GM12872 (cell line): ENCODE measurements around the gene SOCS7.

Experiments
- CTCF ChIP-seq: IDR thresholded peaks from 3 replicates; pipeline ENCODE4 v1.5.1; 2011; ENCODE audit warnings: low read depth, mild to moderate bottlenecking, low read length, moderate library complexity; ENCODE audit not compliant: insufficient read depth

SOCS7 gene

GRCh38 chr17:38397227-38397626, 45.6 kb downstream of the SOCS7 start:
- TF ChIP-seq CTCF, result no peak

GRCh38 chr17:38400286-38400685, 48.6 kb downstream of the SOCS7 start:
- no peak for TF ChIP-seq CTCF

GRCh38 chr17:38401459-38401858, 49.8 kb downstream of the SOCS7 start:
- TF ChIP-seq CTCF, result no peak

- TF ChIP-seq CTCF, result no peak
Observed at GRCh38 chr17:38402897-38403296, 51.3 kb downstream of the SOCS7 start.

- TF ChIP-seq CTCF, result no peak
Observed at GRCh38 chr17:38403491-38403890, 51.8 kb downstream of the SOCS7 start.

GRCh38 chr17:38404174-38404943, 52.7 kb downstream of the SOCS7 start:
- no peak for TF ChIP-seq CTCF

- TF ChIP-seq CTCF, result no peak
Observed at GRCh38 chr17:38405654-38406053, 54.0 kb downstream of the SOCS7 start.
